SU-DHL-6 (cell line): ENCODE data around the gene GSK3A.

Experiments used
- EZH2phosphoT487 ChIP-seq: fragments of 200-600 bp; sonication (generic), shearing (Covaris generic); conservative IDR thresholded peaks from 2 replicates; pipeline ENCODE4 v1.6.1; 2018; ENCODE audit warnings: mild to moderate bottlenecking, antibody characterized with exemption, low read length, moderate library complexity, mixed read lengths
- TF ChIP-seq, protein P1 (sequence below): fragments of 200-600 bp; sonication (generic); IDR thresholded peaks from one replicate; pipeline ENCODE4 v1.5.1; 2017; ENCODE audit warnings: antibody characterized with exemption, mild to moderate bottlenecking, low read length, moderate library complexity; ENCODE audit not compliant: insufficient read depth, poor library complexity, severe bottlenecking

DNA sequence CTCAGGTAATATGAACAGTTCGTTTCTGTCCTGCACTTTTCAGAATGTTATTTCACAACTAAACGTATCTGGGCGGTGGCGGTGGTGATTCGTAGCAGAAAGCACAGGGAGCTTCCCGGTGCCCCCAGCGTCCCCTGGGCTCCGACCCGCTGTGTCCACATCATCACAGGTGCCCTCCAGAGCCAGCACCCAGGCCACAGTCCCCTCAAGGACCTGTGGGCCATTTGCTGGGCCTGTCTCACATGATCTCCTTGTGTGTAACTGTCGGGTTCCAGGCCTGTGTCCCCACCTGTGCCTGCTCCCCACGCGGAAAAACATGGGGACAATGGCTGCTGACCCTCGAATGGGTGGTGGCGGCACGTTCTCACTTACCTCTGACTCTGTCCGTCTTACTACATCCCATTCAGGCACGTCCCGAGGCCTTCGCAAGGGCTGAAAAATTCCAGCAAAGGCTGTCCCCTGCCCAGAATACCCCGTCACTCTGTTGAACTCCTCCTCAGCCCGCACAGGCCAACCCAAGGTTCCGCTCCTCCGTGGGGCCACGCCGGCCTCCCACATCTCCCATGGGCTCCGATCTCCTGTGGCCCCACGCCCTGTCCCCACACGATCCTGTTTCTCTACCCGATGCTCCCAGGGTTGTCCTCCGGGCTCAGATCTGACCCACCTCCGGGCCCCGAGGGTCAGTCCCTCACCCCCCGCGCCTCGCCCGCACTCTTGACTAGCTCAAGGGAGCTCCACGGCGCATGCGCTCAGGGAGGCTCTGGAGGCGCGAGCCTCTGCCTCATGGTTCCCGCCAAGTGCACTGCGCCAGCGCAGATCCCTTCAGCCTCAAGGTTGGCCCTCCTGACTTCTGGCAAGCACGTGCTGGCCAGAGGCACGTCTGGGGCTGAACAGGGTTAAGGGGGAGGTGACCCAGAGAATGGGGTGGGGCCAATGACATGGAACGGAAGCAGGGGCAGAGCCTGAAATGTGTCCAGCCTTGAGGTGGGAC, 46.1 kb downstream of the GSK3A start:
- TF ChIP-seq, protein P1, sequence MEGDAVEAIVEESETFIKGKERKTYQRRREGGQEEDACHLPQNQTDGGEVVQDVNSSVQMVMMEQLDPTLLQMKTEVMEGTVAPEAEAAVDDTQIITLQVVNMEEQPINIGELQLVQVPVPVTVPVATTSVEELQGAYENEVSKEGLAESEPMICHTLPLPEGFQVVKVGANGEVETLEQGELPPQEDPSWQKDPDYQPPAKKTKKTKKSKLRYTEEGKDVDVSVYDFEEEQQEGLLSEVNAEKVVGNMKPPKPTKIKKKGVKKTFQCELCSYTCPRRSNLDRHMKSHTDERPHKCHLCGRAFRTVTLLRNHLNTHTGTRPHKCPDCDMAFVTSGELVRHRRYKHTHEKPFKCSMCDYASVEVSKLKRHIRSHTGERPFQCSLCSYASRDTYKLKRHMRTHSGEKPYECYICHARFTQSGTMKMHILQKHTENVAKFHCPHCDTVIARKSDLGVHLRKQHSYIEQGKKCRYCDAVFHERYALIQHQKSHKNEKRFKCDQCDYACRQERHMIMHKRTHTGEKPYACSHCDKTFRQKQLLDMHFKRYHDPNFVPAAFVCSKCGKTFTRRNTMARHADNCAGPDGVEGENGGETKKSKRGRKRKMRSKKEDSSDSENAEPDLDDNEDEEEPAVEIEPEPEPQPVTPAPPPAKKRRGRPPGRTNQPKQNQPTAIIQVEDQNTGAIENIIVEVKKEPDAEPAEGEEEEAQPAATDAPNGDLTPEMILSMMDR: no peak
- no peak for TF ChIP-seq EZH2phosphoT487
